GM23248 (cell line): ENCODE results near the gene CCDC18. TPM values are rescaled to one million over a fixed set of nuclear protein-coding genes. Genes with fewer than 3 reads are reported as not detected.
A peak's percentile ranks its signal among the peaks of the same experiment; 100 is the strongest.

Experiments
- DNase-seq: peaks from one replicate; pipeline ENCODE4 v3.0.0-alpha.2; 2015
- H2AFZ ChIP-seq: fragments of 200-600 bp; sonication (generic); 2 replicates; pipeline ENCODE4 v1.6.1; 2016; ENCODE audit warnings: antibody characterized with exemption
- H3F3A ChIP-seq: fragments of 200-600 bp; sonication (generic); 2 replicates; pipeline ENCODE4 v1.6.1; 2016; ENCODE audit warnings: mild to moderate bottlenecking, antibody characterized with exemption, mixed run types; ENCODE audit not compliant: insufficient read depth
- H3K27ac ChIP-seq: fragments of 200-600 bp; sonication (generic); 2 replicates; pipeline ENCODE4 v1.5.1; 2016; ENCODE audit warnings: mild to moderate bottlenecking
- H3K27me3 ChIP-seq: fragments of 200-600 bp; sonication (generic); replicated peaks from 2 replicates; pipeline ENCODE4 v1.6.1; 2016; ENCODE audit warnings: mild to moderate bottlenecking; ENCODE audit not compliant: insufficient read depth
- H3K36me3 ChIP-seq: fragments of 200-600 bp; sonication (generic); 2 replicates; pipeline ENCODE4 v1.6.1; 2016; ENCODE audit warnings: low read depth, mild to moderate bottlenecking
- H3K4me1 ChIP-seq: fragments of 200-600 bp; sonication (generic); 2 replicates; pipeline ENCODE4 v1.6.1; 2016; ENCODE audit warnings: mild to moderate bottlenecking; ENCODE audit not compliant: insufficient read depth
- H3K4me2 ChIP-seq: fragments of 200-600 bp; sonication (generic); one replicate; pipeline ENCODE4 v1.6.1; 2016; ENCODE audit warnings: mild to moderate bottlenecking; ENCODE audit not compliant: unreplicated experiment
- H3K4me3 ChIP-seq: fragments of 200-600 bp; sonication (generic); 2 replicates; pipeline ENCODE4 v1.5.1; 2016; ENCODE audit warnings: mild to moderate bottlenecking
- H3K79me2 ChIP-seq: fragments of 200-600 bp; sonication (generic); 2 replicates; pipeline ENCODE4 v1.6.1; 2016; ENCODE audit warnings: mild to moderate bottlenecking; ENCODE audit not compliant: insufficient read depth
- H3K9ac ChIP-seq: fragments of 200-600 bp; sonication (generic); 2 replicates; pipeline ENCODE4 v1.6.1; 2016; ENCODE audit warnings: mild to moderate bottlenecking
- H3K9me2 ChIP-seq: fragments of 200-600 bp; sonication (generic); 2 replicates; pipeline ENCODE4 v1.6.1; 2016; ENCODE audit warnings: mixed run types, mild to moderate bottlenecking, moderate library complexity; ENCODE audit not compliant: insufficient read depth
- H3K9me3 ChIP-seq: fragments of 200-600 bp; sonication (generic); one replicate; pipeline ENCODE4 v1.6.1; 2017; ENCODE audit warnings: low read depth
- H4K20me1 ChIP-seq: fragments of 200-600 bp; sonication (generic); 2 replicates; pipeline ENCODE4 v1.6.0; 2016; ENCODE audit not compliant: insufficient read depth
- EZH2 ChIP-seq: fragments of 200-600 bp; sonication (generic); IDR thresholded peaks from 2 replicates; pipeline ENCODE4 v1.6.1; 2018; ENCODE audit warnings: antibody characterized with exemption, mild to moderate bottlenecking; ENCODE audit not compliant: insufficient read depth, poor library complexity, severe bottlenecking
- EZH2phosphoT487 ChIP-seq: fragments of 200-600 bp; sonication (generic); IDR thresholded peaks from 2 replicates; pipeline ENCODE4 v1.6.1; 2018; ENCODE audit warnings: antibody characterized with exemption, moderate library complexity, mild to moderate bottlenecking, low read depth; ENCODE audit not compliant: insufficient read depth
- WGBS, 2 experiments: methylation state at CpG; one replicate each; pipeline ENCODE4 v1.1.6; 2015 to 2017; ENCODE audit warnings: low lambda C conversion rate in 2 of 2, low coverage in 1 of 2; ENCODE audit errors: missing lambda C conversion rate in 2 of 2; 5-methylcytosine and 5-hydroxymethylcytosine counted together
- in situ Hi-C: fragments of 300-500 bp; cut with MboI; formaldehyde crosslinking; loops from 2 replicates; pipeline ENCODE4 v1.15.0; 2020
- polyA plus RNA-seq: library from polyadenylated mRNA; unstranded; fragments of >200 nt; fragmentation: Nextera tagmentation; extraction: Ambion mirVana; gene quantifications from 2 replicates; pipeline ENCODE4 v1.2.1, GENCODE V29; 2016
- total RNA-seq: library from RNA; depleted of rRNA; stranded (reverse); fragments of >200 nt; shearing (Covaris generic); gene quantifications from 2 replicates; pipeline ENCODE4 v1.2.3, GENCODE V29; 2014

Gene CCDC18
- total and polyA plus RNA-seq, 2 experiments from 2014 or later, result 5.7 to 7.8 TPM

DNA sequence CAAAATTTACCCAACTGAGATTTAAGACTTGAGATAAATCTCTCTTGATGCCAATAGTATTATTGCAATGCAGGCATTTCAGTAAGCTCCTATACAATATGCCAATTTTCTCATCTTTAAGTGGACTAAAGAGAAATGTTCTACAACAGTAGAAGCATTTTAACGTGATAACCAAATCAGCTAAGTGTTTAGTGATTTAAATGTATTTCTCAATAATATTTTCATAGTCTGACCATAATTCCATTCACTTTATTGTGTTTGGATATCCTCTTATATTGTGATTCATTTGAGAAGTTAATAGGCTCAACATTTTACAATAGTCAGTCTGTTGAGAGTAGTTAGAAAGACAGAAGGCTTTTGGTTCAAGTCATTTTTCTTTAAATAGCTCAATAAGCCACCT lies 120.6 kb downstream of the CCDC18 start:
- no peaks in the 10 kb centered on the region for H3K79me2 ChIP-seq
- no peaks in the 10 kb centered on the region for H3K9me3 ChIP-seq
- TF ChIP-seq EZH2 (no peak), EZH2phosphoT487 (no peak)
- no peaks in the 10 kb centered on the region for H4K20me1 ChIP-seq
- H3F3A ChIP-seq, result no peaks in the 10 kb centered on the region
- H3K9me2 ChIP-seq, result no peaks in the 10 kb centered on the region
- in situ Hi-C loops, result loop anchor here (25.0 kb wide), 1 partner anchor 536 kb away; no protein-coding TSS in a partner anchor
- DNase-seq, result no peak
- no peaks in the 10 kb centered on the region for H3K4me1 ChIP-seq
- no peak overlapping the region for H3K9ac ChIP-seq
- no peak overlapping the region for H3K27ac ChIP-seq
- H3K36me3 ChIP-seq, result no peaks in the 10 kb centered on the region
- H3K4me3 ChIP-seq, result no peak overlapping the region
- no peaks in the 10 kb centered on the region for H3K27me3 ChIP-seq
- no peak overlapping the region for H2AFZ ChIP-seq
- 42 to 45% methylated on average over 1 of the region's 1 CpG for WGBS, 2 experiments
- H3K4me2 ChIP-seq, result no peak overlapping the region

DNA sequence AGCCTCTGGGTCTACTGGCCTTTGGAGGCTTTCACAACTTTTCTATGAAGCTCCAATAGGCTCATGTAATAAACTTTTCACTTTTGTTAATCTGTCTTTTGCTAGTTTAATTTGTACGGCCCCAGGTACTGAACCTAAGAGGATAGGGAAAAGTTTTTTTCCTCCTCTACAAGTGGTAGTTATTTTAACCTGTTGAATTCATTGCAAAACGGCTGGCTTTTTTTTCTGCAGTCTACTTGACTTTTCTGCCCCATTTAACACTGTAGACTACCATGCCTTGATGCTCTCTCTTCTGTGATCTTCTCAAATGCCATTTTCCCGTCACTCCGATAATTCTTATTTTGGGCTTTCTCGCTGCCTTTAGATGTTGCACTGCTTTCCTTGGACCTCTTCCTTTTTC lies 121.6 kb downstream of the CCDC18 start:
- Histone ChIP-seq H3K36me3 (no peaks in the 10 kb centered on the region), H3K4me2 (no peak overlapping the region), H3K27me3 (no peaks in the 10 kb centered on the region), H3F3A (no peaks in the 10 kb centered on the region), H4K20me1 (no peaks in the 10 kb centered on the region), H3K9me2 (no peaks in the 10 kb centered on the region), H3K9ac (no peak overlapping the region), H3K79me2 (no peaks in the 10 kb centered on the region), H3K4me3 (no peak overlapping the region), H2AFZ (no peak overlapping the region), H3K27ac (no peak overlapping the region), H3K4me1 (no peaks in the 10 kb centered on the region), H3K9me3 (no peaks in the 10 kb centered on the region)
- 80 to 92% methylated on average over 5 of the region's 5 CpGs for WGBS, 2 experiments
- in situ Hi-C loops, result loop anchor here (25.0 kb wide), 1 partner anchor 535 kb away; no protein-coding TSS in a partner anchor
- DNase-seq, result no peak
- TF ChIP-seq EZH2phosphoT487 (no peak), EZH2 (no peak)

DNA sequence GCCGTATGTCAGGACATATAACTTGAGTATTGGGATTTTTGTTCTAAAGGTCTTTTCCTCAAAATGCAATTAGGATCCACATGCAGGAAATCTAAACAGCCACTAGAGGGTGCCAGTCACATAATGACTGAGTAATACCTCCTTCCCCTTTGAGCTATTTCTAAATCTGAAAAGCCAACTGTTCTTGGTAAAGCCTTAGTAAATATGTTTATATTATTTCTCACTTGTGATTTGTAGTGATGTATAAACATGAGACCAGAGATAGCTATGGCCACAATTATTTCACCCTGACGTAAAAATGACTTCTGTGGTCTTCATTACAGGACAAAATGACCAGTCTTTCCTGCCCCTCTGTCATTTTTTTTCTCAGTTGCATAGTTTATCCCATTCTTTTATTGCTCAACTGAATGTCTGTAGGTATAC lies 124.2 kb downstream of the CCDC18 start:
- peak; percentile 80 for DNase-seq
- H3F3A ChIP-seq, result no peaks in the 10 kb centered on the region
- H3K27ac ChIP-seq, result no peak overlapping the region
- H3K4me2 ChIP-seq, result no peak overlapping the region
- no peaks in the 10 kb centered on the region for H3K36me3 ChIP-seq
- in situ Hi-C loops, result loop anchor here (25.0 kb wide), 1 partner anchor 533 kb away; no protein-coding TSS in a partner anchor
- no peaks in the 10 kb centered on the region for H3K9me3 ChIP-seq
- H3K9ac ChIP-seq, result no peak overlapping the region
- TF ChIP-seq EZH2phosphoT487 (no peak), EZH2 (no peak)
- H3K9me2 ChIP-seq, result no peaks in the 10 kb centered on the region
- H4K20me1 ChIP-seq, result no peaks in the 10 kb centered on the region
- H3K27me3 ChIP-seq, result no peaks in the 10 kb centered on the region
- no peak overlapping the region for H3K4me3 ChIP-seq
- H2AFZ ChIP-seq, result no peak overlapping the region
- no peaks in the 10 kb centered on the region for H3K79me2 ChIP-seq
- WGBS, 2 experiments, result 23 to 30% methylated on average over 2 of the region's 2 CpGs
- no peaks in the 10 kb centered on the region for H3K4me1 ChIP-seq

- Histone ChIP-seq H3K4me3 (no peak overlapping the region), H3K9ac (no peak overlapping the region), H3K9me3 (no peaks in the 10 kb centered on the region), H3F3A (no peaks in the 10 kb centered on the region), H4K20me1 (no peaks in the 10 kb centered on the region), H3K4me2 (no peak overlapping the region), H3K9me2 (no peaks in the 10 kb centered on the region), H2AFZ (no peak overlapping the region), H3K27ac (no peak overlapping the region), H3K36me3 (no peaks in the 10 kb centered on the region), H3K4me1 (no peaks in the 10 kb centered on the region), H3K27me3 (no peaks in the 10 kb centered on the region), H3K79me2 (no peaks in the 10 kb centered on the region)
- DNase-seq, result no peak
- no peak for TF ChIP-seq EZH2phosphoT487
- no peak for TF ChIP-seq EZH2
- in situ Hi-C loops, result loop anchor here (25.0 kb wide), 1 partner anchor 530 kb away; no protein-coding TSS in a partner anchor
These were observed 126.4 kb downstream of the CCDC18 start for GRCh38 chr1:93306920-93307319.

DNA sequence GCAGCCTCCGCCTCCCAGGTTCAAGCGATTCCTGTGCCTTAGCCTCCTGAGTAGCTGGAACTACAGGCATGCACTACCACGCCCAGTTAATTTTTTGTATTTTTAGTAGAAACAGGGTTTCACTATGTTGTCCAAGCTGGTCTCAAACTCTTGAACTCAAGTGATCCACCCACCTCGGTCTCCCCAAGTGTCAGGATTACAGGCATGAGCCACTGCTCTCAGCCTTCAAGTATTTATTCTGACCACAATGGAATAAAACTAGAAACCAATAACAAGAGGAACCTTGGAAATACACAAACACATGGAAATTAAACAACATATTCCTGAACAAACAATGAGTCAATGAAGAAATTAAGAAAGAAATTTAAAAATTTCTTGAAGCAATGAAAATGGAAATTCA lies 132.5 kb downstream of the CCDC18 start:
- no peaks in the 10 kb centered on the region for H3K4me1 ChIP-seq
- no peaks in the 10 kb centered on the region for H3K9me3 ChIP-seq
- H3K27ac ChIP-seq, result no peak overlapping the region
- no peaks in the 10 kb centered on the region for H3F3A ChIP-seq
- no peak for TF ChIP-seq EZH2
- H4K20me1 ChIP-seq, result no peaks in the 10 kb centered on the region
- H3K36me3 ChIP-seq, result no peaks in the 10 kb centered on the region
- H3K9ac ChIP-seq, result no peak overlapping the region
- no peaks in the 10 kb centered on the region for H3K27me3 ChIP-seq
- no peak for DNase-seq
- H3K79me2 ChIP-seq, result no peaks in the 10 kb centered on the region
- 85 to 88% methylated on average over 4 of the region's 4 CpGs for WGBS, 2 experiments
- no peaks in the 10 kb centered on the region for H3K9me2 ChIP-seq
- H3K4me2 ChIP-seq, result no peak overlapping the region
- in situ Hi-C loops, result loop anchor here (25.0 kb wide), 1 partner anchor 524 kb away; no protein-coding TSS in a partner anchor
- H3K4me3 ChIP-seq, result no peak overlapping the region
- H2AFZ ChIP-seq, result no peak overlapping the region
